K562 (cell line): ENCODE results near the gene PPFIBP2.

Experiments used
- BMI1 ChIP-seq: fragments of 150-350 bp; IDR thresholded peaks from 2 replicates; pipeline ENCODE4 v1.6.1; 2014; ENCODE audit warnings: low read length
- EP300 ChIP-seq: IDR thresholded peaks from 2 replicates; pipeline ENCODE4 v1.6.1; 2012; ENCODE audit warnings: low read length, improper control_type of control experiment
- FOXA3 ChIP-seq, 2 experiments: fragments of 450-650 bp in 1 of 2; sonication (generic) in 1 of 2; formaldehyde crosslinking; IDR thresholded peaks in 1 of 2; conservative IDR thresholded peaks in 1 of 2; 2 replicates each; pipeline versions ENCODE4 v1.4.0 to v1.8.0; 2020 to 2022; ENCODE audit warnings: mild to moderate bottlenecking in 2 of 2, missing genetic modification reagents in 1 of 2
- HNRNPLL ChIP-seq: fragments of 200-400 bp; formaldehyde crosslinking; IDR thresholded peaks from 2 replicates; pipeline ENCODE4 v1.6.1; 2017; ENCODE audit warnings: low read length, low read depth, mild to moderate bottlenecking; ENCODE audit not compliant: poor library complexity, severe bottlenecking
- MXI1 ChIP-seq: IDR thresholded peaks from 2 replicates; pipeline ENCODE4 v1.6.1; 2011; ENCODE audit warnings: low read depth, mild to moderate bottlenecking, improper control_type of control experiment, low read length
- SMAD4 ChIP-seq: fragments of 250-450 bp; sonication (Bioruptor Pico); conservative IDR thresholded peaks from 2 replicates; pipeline ENCODE4 v1.8.0; 2021; ENCODE audit warnings: inconsistent platforms, mild to moderate bottlenecking, moderate library complexity
- TGIF2 ChIP-seq: sonication (generic); formaldehyde crosslinking; IDR thresholded peaks from 2 replicates; pipeline ENCODE4 v1.8.1; 2022; ENCODE audit warnings: mild to moderate bottlenecking, missing genetic modification reagents, moderate library complexity
- USF2 ChIP-seq: sonication (generic); formaldehyde crosslinking; IDR thresholded peaks from 2 replicates; pipeline ENCODE4 v1.5.0; 2020; ENCODE audit warnings: missing genetic modification reagents
- ZNF224 ChIP-seq: sonication (generic); formaldehyde crosslinking; IDR thresholded peaks from 2 replicates; pipeline ENCODE4 v1.8.0; 2022; ENCODE audit warnings: mild to moderate bottlenecking, missing genetic modification reagents

DNA sequence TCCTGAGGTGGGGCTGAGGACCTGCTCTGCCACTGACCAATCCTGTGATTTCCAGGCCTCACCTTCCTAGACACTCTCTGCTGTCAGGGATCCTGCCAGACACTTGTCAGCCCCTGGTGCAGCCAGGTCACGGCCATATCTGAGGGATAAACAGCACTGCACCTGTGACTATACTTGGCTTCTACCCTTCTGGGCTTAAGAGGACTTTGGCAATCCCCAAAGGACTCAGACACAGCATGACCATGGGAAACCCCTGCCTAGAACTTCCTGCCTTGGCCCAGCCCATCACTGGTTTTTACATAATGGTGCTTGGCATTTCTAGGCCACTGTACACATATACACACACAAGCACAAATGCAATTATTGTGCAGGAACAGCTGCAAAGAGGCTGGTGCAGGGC, 40.1 kb upstream of the PPFIBP2 start:
- TF ChIP-seq BMI1 (no peak), EP300 (no peak), HNRNPLL (no peak), FOXA3 (CRISPR knock-in tag; conservative IDR thresholded peaks at IDR 0.05 in 1 of 2, IDR thresholded peaks at IDR 0.05 in 1 of 2) (no peak), TGIF2 (CRISPR knock-in tag) (no peak), USF2 (CRISPR knock-in tag) (no peak), SMAD4 (CRISPR knock-in tag) (no peak), MXI1 (no peak), ZNF224 (CRISPR knock-in tag) (no peak)
